ENCODE results near the gene VASN.

DNA sequence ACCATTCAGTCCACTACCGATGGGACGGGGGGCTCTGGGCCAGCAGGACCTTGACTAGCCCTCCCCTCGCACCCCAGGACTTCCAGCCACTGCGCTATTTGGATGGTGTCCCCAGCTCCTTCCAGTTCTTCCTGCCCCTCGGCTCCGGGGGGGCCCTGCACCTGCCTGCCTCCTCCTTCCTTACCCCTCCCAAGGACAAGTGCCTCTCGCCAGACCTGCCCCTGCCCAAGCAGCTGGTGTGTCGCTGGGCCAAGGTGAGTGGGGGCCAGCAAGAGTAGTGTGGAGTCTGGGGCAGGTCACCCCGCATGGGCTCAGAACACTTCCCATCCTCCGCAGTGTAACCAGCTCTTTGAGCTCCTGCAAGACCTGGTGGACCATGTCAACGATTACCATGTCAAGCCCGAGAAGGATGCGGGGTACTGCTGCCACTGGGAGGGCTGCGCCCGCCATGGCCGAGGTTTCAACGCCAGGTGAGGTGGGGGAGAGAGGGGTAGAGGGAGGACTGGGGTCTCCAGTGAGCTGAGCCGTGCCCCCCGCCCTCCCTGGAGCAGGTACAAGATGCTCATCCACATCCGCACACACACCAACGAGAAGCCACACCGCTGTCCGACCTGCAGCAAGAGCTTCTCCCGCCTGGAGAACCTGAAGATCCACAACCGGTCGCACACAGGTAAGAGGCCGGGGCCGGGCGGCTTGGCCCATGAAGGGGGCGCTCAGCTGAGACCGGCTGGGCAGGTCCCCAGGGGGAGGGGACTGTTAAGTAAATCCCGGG is 36.7 kb upstream of the VASN start:
- TF ChIP-seq, protein P1, sequence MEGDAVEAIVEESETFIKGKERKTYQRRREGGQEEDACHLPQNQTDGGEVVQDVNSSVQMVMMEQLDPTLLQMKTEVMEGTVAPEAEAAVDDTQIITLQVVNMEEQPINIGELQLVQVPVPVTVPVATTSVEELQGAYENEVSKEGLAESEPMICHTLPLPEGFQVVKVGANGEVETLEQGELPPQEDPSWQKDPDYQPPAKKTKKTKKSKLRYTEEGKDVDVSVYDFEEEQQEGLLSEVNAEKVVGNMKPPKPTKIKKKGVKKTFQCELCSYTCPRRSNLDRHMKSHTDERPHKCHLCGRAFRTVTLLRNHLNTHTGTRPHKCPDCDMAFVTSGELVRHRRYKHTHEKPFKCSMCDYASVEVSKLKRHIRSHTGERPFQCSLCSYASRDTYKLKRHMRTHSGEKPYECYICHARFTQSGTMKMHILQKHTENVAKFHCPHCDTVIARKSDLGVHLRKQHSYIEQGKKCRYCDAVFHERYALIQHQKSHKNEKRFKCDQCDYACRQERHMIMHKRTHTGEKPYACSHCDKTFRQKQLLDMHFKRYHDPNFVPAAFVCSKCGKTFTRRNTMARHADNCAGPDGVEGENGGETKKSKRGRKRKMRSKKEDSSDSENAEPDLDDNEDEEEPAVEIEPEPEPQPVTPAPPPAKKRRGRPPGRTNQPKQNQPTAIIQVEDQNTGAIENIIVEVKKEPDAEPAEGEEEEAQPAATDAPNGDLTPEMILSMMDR (conservative IDR thresholded peaks at IDR 0.05), result no peak
- TF ChIP-seq EZH2 (IDR thresholded peaks at IDR 0.05; ENCODE audit: low read depth), result no peak
